HG02840 (cell line): ENCODE results near the gene PGLYRP1.

Source experiments
- ATAC-seq: cut with Tn5 transposase; IDR thresholded peaks from one replicate; pipeline ENCODE4 v1.9.1; 2021; ENCODE audit warnings: mild to moderate bottlenecking, moderate library complexity, moderate number of reproducible peaks; ENCODE audit not compliant: unreplicated experiment, low FRiP score

PGLYRP1 gene

DNA sequence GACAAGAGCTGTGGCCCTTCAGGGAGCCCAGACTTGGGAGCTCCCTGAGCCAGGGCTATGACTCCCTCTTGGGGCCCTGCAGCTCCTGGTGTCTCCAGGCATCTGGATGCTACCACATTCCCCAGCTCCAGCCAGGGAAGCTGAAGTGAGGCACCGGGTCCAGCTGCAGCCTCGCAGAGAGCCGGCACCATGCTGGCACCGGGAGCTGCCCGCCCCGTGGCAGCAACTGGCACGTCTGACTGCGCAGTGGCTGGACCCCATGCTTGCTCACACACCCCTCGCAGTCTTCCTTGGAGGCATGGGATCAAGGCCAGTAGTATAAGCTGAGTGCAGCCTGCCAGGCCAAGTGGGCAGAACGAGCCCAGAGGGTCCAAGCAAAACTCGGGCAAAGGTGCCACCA is 10.5 kb upstream of the PGLYRP1 start:
- no peak for ATAC-seq

DNA sequence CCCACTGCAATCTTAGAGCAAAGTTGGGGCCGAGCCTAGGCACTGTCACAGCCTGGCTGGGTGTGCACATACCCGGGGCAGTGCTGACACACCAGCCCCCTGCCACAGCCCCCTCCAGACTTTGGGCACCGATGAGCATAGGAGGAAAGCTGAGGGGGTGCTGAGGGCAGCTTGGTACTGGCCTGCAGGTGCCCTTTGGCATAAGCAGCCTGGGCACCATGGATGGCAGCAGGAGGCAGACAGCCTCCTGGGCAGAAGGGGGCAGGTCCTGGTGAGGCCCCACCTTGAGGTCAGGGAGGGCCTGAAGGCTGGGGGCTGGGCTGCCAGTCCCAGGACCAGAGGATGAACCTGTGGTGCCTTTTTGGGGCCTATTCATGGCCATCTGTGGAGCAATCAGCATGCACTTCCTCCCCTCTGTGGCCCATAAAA is 9.8 kb upstream of the PGLYRP1 start:
- ATAC-seq = no peak

GRCh38 chr19:46031781-46032596 is 9.1 kb upstream of the PGLYRP1 start:
- no peak for ATAC-seq

- ATAC-seq = no peak
Measured at GRCh38 chr19:46030812-46031550, 8.1 kb upstream of the PGLYRP1 start.

GRCh38 chr19:46025835-46026234 is 3.0 kb upstream of the PGLYRP1 start:
- no peak for ATAC-seq

DNA sequence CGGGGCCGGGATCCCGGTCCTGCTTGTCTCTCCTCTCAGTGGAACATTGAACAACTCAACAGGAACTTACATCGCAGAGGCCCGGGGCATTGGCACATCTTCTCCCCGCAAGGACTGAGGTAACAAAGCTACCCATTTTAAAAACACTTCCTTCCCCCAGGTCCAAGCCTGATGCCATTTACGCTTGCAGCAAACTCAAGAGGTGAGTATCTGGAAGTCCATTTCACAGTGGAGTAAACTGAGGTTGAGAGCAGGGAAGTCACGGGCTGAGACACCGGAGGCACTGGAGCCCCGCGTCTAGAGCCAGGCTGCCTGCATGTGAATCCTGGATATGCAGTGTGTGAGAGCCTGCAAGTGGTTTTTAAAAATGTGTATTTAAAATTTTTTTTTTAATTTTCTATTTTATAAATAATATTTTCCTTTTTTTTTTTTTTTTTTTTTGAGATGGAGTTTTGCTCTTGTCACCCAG is 492 bp upstream of the PGLYRP1 start:
- no peak for ATAC-seq

DNA sequence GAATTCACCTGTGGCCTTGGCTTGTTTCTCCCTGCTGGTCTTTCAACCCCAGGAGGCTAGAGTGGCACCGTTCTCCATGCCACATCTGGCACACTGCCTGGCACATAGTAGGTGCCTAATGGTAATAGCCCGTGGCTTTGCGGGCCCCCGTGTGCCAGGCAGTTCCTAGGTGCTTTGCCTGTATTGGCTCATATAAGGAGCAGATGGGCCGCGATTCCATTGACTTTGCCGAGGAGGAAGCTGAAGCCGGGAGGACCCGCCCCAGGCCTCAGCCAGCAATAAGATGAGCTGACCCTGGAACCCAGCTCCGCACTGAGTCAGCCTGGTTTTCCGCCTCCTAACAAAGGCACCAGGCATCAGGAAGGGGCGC is 807 bp downstream of the PGLYRP1 start:
- no peak for ATAC-seq

- ATAC-seq = no peak
Measured at GRCh38 chr19:46021531-46022041, 1.3 kb downstream of the PGLYRP1 start.

- ATAC-seq = no peak
Measured at GRCh38 chr19:46020819-46021125, 2.1 kb downstream of the PGLYRP1 start.

GRCh38 chr19:46019270-46019669 is 3.6 kb downstream of the PGLYRP1 start:
- no peak for ATAC-seq

GRCh38 chr19:46018729-46019251 is 4.1 kb downstream of the PGLYRP1 start:
- ATAC-seq = no peak

GRCh38 chr19:46017874-46018675 is 4.8 kb downstream of the PGLYRP1 start:
- no peak for ATAC-seq

GRCh38 chr19:46017095-46017429 is 5.8 kb downstream of the PGLYRP1 start:
- no peak for ATAC-seq

- peak; percentile 56 for ATAC-seq
Measured at GRCh38 chr19:46016426-46017094, 6.3 kb downstream of the PGLYRP1 start.

DNA sequence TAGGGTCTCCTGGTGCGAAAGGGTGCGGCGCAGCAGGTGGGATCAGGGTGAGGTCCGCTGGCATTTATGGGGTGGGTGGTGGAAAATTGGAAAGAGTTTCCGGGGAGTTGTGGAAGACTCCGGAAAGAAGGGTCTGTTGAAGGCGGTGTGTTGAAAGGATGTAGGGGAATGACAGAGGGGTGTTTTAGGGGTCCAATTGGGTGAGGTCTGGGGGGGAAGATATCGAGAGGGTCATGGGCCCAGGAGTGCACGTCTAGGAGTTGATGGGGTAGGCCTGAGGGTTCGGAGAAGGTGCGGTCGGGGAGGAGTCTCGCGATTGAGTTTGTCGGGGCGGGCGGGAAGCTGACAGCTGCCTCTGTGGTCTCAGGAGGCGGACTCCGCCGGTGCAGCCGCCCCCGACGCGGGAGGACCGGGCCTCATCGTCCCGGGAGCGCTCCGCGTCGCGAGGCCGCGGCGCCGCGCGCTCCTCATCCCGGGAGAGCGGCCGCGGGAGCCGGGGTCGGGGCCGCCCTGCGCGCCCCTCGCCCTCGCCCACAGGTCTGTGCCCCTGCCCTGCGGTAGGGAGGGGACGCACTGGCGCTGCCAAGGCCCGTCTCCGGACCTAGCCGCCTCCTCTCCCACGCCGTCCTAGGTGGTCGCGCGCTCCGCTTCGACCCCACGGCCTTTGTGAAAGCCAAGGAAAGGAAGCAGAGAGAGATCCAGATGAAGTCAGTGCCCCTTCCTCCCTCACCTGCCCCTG is 7.0 kb downstream of the PGLYRP1 start:
- ATAC-seq = no peak

GRCh38 chr19:46014941-46015686 is 7.7 kb downstream of the PGLYRP1 start:
- no peak for ATAC-seq

- no peak for ATAC-seq
Measured at GRCh38 chr19:46014534-46014933, 8.3 kb downstream of the PGLYRP1 start.

GRCh38 chr19:46009530-46010510 is 13.0 kb downstream of the PGLYRP1 start:
- ATAC-seq = no peak
